Fibroblast of gingiva (primary cell): Measurements from ENCODE around the gene ATXN1.

Experiments
- DNase-seq: peaks from one replicate; pipeline ENCODE4 v3.0.0-alpha.2; 2011; ENCODE audit warnings: low read depth

The ATXN1 gene

GRCh38 chr6:16249971-16250370 lies 511.3 kb downstream of the ATXN1 start:
- no peak for DNase-seq
